Keratinocyte (primary cell): ENCODE results near the gene TEKT3. TPM values are rescaled to one million over a fixed set of nuclear protein-coding genes. Genes with fewer than 3 reads are reported as not detected.

ENCODE experiments used
- DNase-seq: peaks from one replicate; pipeline ENCODE4 v3.0.0-alpha.2; 2011; ENCODE audit warnings: low read depth, missing footprints, low spot score
- FAIRE-seq: peaks from 2 replicates; lab custom pipeline; 2011; peaks lifted over from hg19 to GRCh38; lab: Jason Lieb, UNC
- H2AFZ ChIP-seq: 2 replicates; pipeline ENCODE4 v1.6.0; 2012; ENCODE audit warnings: low read length, control low read depth, inconsistent platforms; ENCODE audit not compliant: control insufficient read depth
- H3K27ac ChIP-seq: 2 replicates; pipeline ENCODE4 v1.5.1; 2011; ENCODE audit warnings: low read length; ENCODE audit not compliant: control insufficient read depth, insufficient read depth
- H3K27me3 ChIP-seq: 3 replicates; pipeline ENCODE4 v1.6.0; 2011; ENCODE audit warnings: low read length; ENCODE audit not compliant: control insufficient read depth, insufficient read depth; ENCODE audit errors: extremely low read depth
- H3K36me3 ChIP-seq, 2 experiments: 2 replicates in 1 of 2; 3 replicates in 1 of 2; pipeline ENCODE4 v1.5.1; 2011; ENCODE audit warnings: low read length in 2 of 2, mild to moderate bottlenecking in 1 of 2; ENCODE audit not compliant: control insufficient read depth in 2 of 2, insufficient read depth in 2 of 2; ENCODE audit errors: extremely low read depth in 1 of 2
- H3K4me1 ChIP-seq: 3 replicates; pipeline ENCODE4 v1.5.1; 2011; ENCODE audit warnings: low read length; ENCODE audit not compliant: control insufficient read depth, insufficient read depth; ENCODE audit errors: extremely low read depth
- H3K4me2 ChIP-seq: 3 replicates; pipeline ENCODE4 v1.6.0; 2011; ENCODE audit warnings: low read depth, low read length; ENCODE audit not compliant: control insufficient read depth, insufficient read depth; ENCODE audit errors: extremely low read depth
- H3K4me3 ChIP-seq, 3 experiments: fragments of 200-600 bp in 1 of 3; sonication (generic) in 1 of 3; 2 replicates in 2 of 3; 3 replicates in 1 of 3; pipeline ENCODE4 v1.5.1; 2011 to 2016; ENCODE audit warnings: low read length in 3 of 3, mild to moderate bottlenecking in 3 of 3, control low read depth in 2 of 3, inconsistent platforms in 1 of 3, low read depth in 1 of 3, mixed read lengths in 1 of 3, mixed run types in 1 of 3, moderate library complexity in 1 of 3; ENCODE audit not compliant: control insufficient read depth in 2 of 3, insufficient read depth in 2 of 3; ENCODE audit errors: extremely low read depth in 1 of 3
- H3K79me2 ChIP-seq: 2 replicates; pipeline ENCODE4 v1.6.0; 2012; ENCODE audit warnings: low read length; ENCODE audit not compliant: control insufficient read depth, insufficient read depth
- H3K9ac ChIP-seq: 3 replicates; pipeline ENCODE4 v1.6.0; 2011; ENCODE audit warnings: low read length; ENCODE audit not compliant: control insufficient read depth, insufficient read depth; ENCODE audit errors: extremely low read depth
- H3K9me1 ChIP-seq: 3 replicates; pipeline ENCODE4 v1.6.0; 2011; ENCODE audit warnings: low read length; ENCODE audit not compliant: control insufficient read depth, insufficient read depth; ENCODE audit errors: extremely low read depth
- H3K9me3 ChIP-seq: 2 replicates; pipeline ENCODE4 v1.5.1; 2012; ENCODE audit warnings: low read depth, low read length; ENCODE audit not compliant: control insufficient read depth
- H4K20me1 ChIP-seq: 3 replicates; pipeline ENCODE4 v1.6.0; 2011; ENCODE audit warnings: low read length; ENCODE audit not compliant: control insufficient read depth, insufficient read depth; ENCODE audit errors: extremely low read depth
- CTCF ChIP-seq, 3 experiments: IDR thresholded peaks in 1 of 3; conservative IDR thresholded peaks in 1 of 3; optimal IDR thresholded peaks in 1 of 3; 2 replicates in 2 of 3; 3 replicates in 1 of 3; pipeline versions ENCODE3 to v1.5.1; 2011; ENCODE audit warnings: low read length in 3 of 3, mild to moderate bottlenecking in 3 of 3, moderate library complexity in 2 of 3, control low read depth in 1 of 3, inconsistent platforms in 1 of 3; ENCODE audit not compliant: insufficient read depth in 2 of 3; ENCODE audit errors: extremely low read depth in 1 of 3
- EZH2 ChIP-seq: IDR thresholded peaks from one replicate; pipeline ENCODE4 v1.6.1; 2012; ENCODE audit warnings: inconsistent platforms, mild to moderate bottlenecking, low read length, moderate library complexity
- dilution Hi-C: fragments of 300-500 bp; cut with MboI; formaldehyde crosslinking; loops from one replicate; pipeline ENCODE4 v1.7.0; 2020; ENCODE audit warnings: low sequenced_read_pairs; ENCODE audit not compliant: extremely low pct_ligation_motif_present
- polyA plus RNA-seq, 5 experiments: library from polyadenylated mRNA; depleted of rRNA in 3 of 5; stranded (reverse) in 3 of 5; stranded (forward) in 1 of 5; unstranded in 1 of 5; fragments of >200 nt; gene quantifications; 1 replicate in 1 of 5; 2 replicates in 3 of 5; 3 replicates in 1 of 5; pipeline versions ENCODE4 v1.2.1 to v1.2.3, GENCODE V29; 2011 to 2012; ENCODE audit warnings: missing spikeins in 2 of 5, low read depth in 1 of 5, low replicate concordance in 1 of 5

TEKT3 gene
- polyA plus RNA-seq, 1 donor (not counting 4 experiments of a cell fraction or from before 2014, with no cell fraction given): 0.16 TPM

- H3K27me3 ChIP-seq: peaks cover 8% of the 10 kb centered on the region
- DNase-seq: no peak
These were observed 29.4 kb downstream of the TEKT3 start for GRCh38 chr17:15311996-15312395.

GRCh38 chr17:15309793-15310192 is 31.6 kb downstream of the TEKT3 start:
- Histone ChIP-seq H3K27ac (no peak overlapping the region), H2AFZ (no peak overlapping the region), H4K20me1 (no peaks in the 10 kb centered on the region), H3K9me1 (no peaks in the 10 kb centered on the region), H3K4me2 (no peak overlapping the region), H3K27me3 (peaks cover 8% of the 10 kb centered on the region), H3K9ac (no peak overlapping the region), H3K79me2 (no peaks in the 10 kb centered on the region), H3K4me1 (no peaks in the 10 kb centered on the region), H3K4me3 (no peak overlapping the region), H3K9me3 (no peaks in the 10 kb centered on the region), H3K36me3 (no peaks in the 10 kb centered on the region)
- DNase-seq (no peak), FAIRE-seq (no peak)
- TF ChIP-seq EZH2 (no peak), CTCF (optimal IDR thresholded peaks at IDR 0.05 in 1 of 3, IDR thresholded peaks at IDR 0.05 in 1 of 3, conservative IDR thresholded peaks at IDR 0.05 in 1 of 3; ENCODE audit: extremely low read depth in 1 of 3, insufficient read depth in 2 of 3, low read length in 3 of 3) (no peak)
- dilution Hi-C loops: no loop called here

More at GRCh38 chr17:15311996-15312395, 29.4 kb downstream of the TEKT3 start:
- Histone ChIP-seq H3K4me1 (no peaks in the 10 kb centered on the region), H3K27ac (no peak overlapping the region), H3K36me3 (no peaks in the 10 kb centered on the region), H3K79me2 (no peaks in the 10 kb centered on the region), H3K4me2 (no peak overlapping the region), H4K20me1 (no peaks in the 10 kb centered on the region), H3K9me3 (no peaks in the 10 kb centered on the region), H3K9ac (no peak overlapping the region), H3K9me1 (no peaks in the 10 kb centered on the region), H3K4me3 (no peak overlapping the region), H2AFZ (no peak overlapping the region)
- no peak for TF ChIP-seq EZH2
- TF ChIP-seq CTCF (optimal IDR thresholded peaks at IDR 0.05 in 1 of 3, IDR thresholded peaks at IDR 0.05 in 1 of 3, conservative IDR thresholded peaks at IDR 0.05 in 1 of 3; ENCODE audit: extremely low read depth in 1 of 3, insufficient read depth in 2 of 3, low read length in 3 of 3): no peak
- dilution Hi-C loops: no loop called here
- FAIRE-seq: no peak
